NCI-H748 treated with DMSO at 0.1 percent for 48 hours (cell line): Measurements from ENCODE around the gene CHRNA3.

Experiments used
- DNase-seq: peaks from one replicate; lab custom pipeline; 2025; lab: John Stamatoyannopoulos, UW

The CHRNA3 gene

DNA sequence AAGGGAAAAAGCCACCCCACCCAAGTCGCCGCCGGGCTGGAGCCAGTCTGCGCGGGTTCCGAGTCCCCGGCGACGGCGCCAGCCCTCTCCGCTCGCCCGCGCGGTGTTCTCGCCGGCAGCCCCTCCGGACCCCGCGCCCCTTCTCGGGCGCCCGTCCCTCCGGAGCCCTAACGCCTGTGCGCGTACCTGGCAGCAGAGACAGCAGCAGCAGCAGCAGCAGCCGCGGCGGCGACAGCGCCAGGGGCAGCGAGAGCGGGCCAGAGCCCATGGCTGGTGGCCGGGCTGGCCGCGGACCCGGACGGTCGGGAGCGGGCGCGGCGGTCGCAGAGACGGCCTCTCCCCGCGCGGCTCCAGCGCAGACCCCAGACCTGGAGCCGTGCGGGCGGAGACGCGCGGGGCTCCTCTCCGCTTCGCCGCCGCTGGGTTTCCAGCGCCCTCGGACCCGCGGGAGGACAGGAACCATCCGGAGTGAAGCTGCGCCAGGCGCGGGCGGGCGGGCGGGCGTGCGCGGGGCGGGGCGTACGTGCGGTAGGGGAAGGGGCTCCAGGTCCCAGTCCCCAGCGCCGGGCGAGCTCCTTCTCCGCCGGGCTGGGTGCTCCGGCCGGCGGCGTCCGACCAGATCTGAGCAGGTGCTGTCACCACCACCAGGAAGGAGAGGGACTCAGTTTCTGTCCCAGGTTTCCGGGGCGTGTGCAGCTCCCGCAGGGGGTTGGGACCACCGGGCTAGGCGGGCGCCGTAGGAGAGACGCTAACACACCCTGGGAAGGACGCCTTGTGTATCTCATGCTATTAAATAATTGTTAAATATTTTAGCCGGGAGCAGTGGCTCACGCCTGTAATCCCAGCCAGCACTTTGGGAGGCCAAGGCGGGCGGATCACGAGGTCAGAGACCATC is at the start of gene CHRNA3:
CHRNA3 (minus strand) TSS at position 470 of the 895 bp plus-strand sequence; CDS start at position 268, 202 bp downstream.
- DNase-seq, result no peak

DNA sequence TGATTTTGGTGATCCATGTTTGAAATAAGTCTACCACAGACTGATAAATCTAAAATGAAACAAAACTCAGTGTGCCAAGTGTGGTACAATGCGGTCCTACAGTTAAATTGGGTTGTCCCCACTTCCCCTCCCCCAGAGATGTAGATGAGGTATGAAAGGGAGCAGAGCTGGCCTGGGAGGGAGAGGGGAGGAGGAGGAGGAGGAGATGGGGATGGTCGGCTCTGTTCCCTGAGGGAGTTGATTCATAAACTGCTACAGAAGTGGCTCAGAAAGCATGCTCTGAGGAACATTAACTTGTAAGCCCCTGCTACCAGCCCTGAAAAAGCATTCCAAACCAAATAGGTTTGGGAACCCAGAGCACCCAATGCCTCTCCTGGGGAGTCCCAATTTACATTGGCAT is 48.2 kb upstream of the CHRNA3 start:
- DNase-seq, result no peak

DNA sequence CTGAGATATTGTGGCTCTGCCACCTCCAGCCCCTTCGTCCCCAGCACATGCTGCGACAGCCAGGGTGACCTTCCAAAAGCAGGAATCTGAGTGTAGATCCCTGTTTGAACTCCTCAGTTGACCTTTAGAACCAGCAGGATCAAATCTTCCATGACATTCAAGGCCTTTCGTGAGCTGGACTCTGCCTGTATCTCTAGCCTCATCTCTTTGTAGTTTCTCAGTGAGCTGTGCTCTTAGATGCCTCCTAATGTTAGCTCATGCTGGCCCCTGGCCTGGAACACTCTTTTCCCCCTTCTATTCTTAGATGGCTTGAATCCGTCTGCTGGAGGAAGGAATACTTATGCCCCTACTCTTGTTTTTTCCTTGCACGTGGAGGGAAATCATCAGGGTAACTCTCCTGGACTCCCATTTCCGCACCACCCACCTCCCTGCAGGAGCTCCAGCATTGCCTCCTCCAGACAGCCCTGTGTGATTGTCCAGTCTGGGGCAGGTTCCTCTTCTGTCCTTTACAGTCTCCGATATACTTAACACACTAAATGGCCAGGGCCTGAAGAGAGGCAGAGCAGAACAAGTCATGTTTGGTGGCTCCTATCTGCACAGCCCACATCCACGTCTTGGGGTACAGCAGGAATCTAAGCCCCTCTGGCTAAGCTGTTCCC is 46.9 kb upstream of the CHRNA3 start:
- DNase-seq, result no peak

DNA sequence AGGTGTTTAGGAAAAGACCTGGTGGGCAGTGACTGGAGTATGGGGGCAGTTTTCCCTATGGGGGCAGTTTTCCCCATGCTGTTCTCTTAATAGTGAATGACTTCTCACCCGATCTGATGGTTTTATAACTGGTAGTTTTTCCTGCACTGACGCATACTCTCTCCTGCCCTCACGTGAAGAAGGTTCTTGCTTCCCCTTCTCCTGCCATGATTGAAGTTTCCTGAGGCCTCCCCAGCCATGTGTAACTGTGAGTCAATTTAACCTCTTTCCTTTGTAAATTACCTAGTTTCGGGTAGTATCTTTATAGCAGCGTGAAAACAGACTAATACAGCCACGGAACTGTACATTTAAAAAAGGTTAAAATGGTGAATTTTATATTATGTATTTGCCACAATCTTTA is 45.2 kb upstream of the CHRNA3 start:
- no peak for DNase-seq

DNA sequence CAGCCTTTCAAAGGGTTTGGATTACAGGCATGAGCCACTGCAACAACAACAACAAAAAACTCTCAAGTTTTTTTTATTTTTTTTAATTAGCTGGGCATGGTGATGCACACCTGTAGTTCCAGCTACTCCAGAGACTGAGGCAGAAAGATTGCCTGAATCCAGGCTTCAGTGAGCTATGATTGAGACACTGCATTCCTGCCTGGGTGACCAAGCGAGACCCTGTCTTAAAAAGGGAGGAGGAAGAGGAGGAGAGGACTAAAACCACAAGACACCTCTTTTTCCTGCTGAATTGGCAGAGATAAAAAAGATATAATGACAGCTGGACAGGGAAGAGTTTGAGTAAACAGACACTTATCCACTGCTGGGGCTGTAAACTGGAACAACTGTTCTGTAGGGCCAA is 42.9 kb upstream of the CHRNA3 start:
- no peak for DNase-seq

DNA sequence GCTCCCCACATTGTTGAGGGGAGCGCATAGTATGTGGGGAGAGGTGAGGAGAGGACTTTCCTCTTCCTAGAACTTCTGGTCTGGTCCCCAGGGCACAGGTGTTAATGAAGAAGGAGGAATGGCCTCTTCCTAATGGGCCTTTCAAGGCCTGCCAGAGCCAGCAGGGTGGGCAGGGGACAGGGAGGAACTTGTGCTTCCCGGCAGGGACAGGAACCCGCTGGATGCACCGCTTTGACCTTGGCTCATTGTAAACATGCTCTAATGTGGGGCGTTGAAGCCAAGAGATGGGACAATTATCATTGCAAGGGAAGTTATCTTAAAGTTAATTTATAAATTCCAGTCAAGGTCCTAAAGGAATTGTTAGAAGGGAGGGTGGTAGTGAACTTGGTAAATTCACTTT is 41.2 kb upstream of the CHRNA3 start:
- no peak for DNase-seq

DNA sequence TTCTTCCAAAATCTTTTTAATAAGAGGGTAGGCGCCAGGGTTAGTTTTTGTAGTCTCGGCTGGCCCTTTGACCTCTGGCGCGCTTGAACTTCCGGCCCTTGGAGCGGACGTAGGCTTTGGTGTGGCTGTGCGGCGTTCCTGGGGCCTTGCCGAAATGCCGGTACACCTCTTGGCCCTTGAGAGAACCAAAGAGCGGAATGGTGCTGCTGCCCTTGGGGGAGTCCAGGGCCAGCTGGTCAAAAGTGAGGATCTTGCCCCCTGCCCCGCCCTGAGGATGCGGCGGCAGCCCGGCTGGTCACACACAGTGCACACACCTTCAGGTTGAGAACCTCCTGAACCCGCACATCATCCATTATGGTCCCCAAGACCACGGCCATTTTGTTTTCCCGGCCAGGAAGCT is 40.2 kb upstream of the CHRNA3 start:
- DNase-seq, result no peak

DNA sequence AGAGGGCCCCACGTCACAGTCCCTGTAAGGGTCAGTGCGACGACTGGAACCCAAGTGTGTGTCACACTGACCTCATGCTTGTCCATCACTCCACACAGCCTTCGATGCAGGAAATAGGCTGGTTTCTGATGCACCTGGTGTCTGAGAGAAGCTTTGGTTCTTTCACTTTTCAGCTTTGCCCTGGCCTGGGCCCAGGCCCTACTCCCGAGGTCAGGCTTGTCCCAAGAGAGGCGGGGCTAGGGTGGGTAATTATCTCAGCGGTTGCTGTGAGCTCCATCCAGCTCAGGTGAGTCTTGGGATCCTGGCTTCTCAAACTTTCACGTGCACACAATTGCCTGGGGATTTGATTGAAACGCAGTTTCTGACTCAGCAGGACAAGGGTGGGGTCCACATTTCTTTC is 39.8 kb upstream of the CHRNA3 start:
- no peak for DNase-seq

DNA sequence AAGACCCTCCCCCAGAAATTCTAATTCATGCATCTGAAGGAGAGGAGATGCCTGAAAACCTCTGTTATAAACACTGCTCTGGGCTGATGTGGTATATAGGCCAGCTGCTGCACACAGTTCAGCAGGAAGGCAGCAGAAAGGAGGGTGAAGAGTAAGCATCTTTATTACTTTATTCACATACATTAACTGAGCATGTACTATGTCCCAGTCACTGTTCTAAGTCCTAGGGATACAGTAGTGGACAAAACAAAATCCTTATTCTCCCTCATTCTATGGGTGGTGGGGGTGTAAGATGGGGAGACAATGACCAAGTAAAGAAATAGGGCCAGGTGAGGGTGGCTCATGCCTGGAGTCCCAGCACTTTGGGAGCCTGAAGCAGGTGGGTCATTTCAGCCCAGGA is 38.0 kb upstream of the CHRNA3 start:
- no peak for DNase-seq

DNA sequence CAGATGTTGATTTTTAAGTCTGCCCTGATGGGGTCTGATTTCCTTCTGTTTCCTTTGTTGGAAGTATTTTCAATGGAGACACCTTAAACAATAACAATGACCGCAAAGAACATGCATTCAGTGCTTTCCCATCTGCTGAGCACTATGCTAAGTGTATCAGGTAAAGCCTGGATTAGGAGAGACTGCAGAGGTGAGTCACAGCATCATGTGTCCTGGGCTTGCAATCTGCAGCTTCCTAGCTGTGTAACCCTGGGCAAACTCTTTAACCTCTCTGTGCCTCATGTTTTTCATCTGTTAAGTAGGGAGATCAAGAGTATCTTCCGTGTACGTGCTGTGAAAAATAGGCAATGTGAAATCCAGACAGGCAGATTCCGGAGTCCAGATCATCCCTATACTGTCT is 33.5 kb upstream of the CHRNA3 start:
- DNase-seq, result no peak

DNA sequence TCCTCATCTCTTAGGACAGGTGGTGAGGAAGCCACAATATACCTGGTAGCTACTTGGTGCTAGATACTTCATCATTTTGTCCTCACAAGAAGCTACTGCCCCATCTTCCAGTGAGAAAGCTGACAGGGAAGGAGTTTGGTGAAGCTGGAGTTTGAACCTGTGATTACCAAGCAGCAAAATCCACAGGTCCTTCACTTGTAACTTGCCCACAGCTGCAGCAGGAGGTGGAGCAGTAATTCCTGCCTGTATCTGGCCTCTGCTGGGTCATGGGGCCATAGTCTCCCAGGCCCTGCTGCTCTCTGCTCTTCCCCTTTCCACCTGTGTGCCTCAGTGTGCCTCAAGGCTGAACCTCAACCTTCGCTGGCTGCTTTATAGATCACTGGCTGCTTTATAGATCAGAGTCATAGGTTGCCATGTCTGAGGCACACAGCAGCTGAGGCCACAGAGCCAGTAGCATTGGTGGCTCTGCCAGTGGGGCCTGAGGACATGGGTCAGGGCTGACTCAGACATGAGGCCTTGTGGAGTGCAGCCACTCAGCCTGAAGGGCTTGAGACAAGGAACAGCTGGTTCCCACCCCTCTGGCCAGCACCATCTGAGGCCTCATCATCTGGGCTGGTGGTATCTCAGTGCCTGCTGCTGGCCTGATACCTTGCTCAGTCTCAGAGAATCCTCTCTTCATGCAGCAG is 31.3 kb upstream of the CHRNA3 start:
- no peak for DNase-seq

DNA sequence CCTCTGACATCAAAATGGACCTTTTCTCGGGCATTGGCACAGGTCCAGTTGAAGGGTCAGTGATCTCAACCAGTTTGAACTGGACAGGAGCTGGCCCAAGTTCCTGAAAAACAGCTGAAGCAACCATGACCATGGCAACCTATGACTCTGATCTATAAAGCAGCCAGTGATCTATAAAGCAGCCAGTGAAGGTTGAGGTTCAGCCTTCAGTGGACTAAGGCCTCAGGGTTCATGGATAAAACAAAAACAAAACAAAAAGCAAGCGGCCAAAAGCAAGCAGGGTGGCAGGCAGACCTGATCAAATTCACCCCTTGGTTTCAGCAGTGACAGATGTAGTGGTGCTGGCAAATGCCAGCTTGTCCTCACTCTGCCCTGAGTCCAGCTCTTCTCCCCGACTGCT is 30.2 kb upstream of the CHRNA3 start:
- no peak for DNase-seq

DNA sequence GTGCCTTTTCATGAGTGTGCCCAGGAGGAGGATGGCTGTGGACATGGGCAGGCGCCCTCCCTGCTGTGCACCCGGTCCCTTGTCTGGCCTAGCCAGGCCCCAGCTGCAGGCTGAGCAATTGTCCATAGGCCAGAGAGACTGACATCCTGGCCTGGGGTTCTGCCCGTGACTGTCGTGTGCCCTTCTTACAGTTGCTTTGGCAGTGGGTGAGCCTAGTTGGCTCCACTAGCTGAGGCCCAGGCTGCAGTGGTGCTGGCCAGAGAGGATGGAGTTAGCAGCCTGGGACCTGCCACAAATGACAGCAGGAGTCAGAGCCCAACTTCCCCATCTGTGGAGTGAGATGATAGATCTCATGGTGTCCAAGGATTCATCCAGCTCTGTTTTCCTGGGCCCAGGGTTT is 29.2 kb upstream of the CHRNA3 start:
- no peak for DNase-seq

DNA sequence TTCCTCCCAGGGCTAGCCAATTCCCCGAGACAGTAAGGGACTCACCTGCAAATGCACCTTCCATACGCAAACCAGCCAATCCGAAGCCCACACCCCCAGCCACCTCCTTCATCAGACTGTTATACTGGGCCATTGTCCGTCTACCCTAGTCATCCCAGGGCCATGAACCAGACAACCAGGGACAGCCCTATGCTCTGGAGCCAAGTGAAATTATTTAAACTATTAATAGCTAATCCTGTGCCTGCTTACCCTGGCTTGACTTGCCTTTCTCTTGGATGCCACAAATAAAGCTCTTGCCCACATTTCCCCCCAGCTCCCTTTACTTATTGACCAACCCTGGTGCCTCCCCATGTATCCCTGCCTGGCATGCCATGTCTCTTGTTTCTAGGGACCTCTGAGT is 24.2 kb upstream of the CHRNA3 start:
- no peak for DNase-seq

DNA sequence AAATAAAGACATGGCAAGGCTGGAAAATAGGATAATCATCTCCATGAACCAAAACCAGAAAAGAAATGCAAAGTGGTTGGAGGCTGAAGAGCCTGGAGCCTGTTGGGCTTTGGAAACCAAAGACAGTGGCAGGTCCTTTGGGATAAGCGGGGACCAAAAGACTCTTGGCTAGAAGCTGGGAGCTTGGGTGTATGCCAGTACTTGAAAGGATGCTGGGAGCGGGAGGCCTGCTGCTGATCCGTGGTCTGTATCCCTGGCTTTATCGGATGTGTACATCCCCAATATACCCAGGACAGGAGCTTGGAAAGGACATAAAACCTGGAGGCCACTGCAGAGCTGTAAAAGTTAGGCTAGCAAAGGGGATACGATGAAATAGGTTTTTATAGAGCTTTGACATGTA is 21.5 kb upstream of the CHRNA3 start:
- DNase-seq, result no peak

DNA sequence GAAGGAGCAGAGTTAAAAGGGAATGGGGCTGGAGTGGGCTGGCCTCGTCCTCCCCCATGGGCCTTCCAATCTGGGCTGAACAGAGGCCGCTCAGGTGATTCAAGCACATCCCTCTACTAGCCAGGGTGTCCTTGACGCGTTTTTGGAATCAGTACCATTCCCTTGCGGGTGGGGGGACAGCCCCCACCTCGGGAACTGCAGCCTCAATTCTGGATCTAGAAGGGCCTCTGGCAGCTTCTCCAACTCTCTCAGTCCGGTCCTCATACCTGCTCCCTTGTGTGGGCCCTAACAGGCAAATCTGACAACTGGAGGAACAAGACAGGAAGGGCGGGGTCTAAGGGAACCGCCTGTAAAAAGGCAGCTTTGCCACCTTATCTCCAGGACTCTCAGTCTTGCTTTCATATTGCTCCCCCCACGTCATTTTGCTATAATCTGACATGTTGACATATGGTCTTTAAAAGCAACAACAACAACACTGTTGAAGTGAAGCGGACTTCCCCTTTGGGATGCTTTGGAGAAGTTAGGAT is 21.0 kb upstream of the CHRNA3 start:
- no peak for DNase-seq

DNA sequence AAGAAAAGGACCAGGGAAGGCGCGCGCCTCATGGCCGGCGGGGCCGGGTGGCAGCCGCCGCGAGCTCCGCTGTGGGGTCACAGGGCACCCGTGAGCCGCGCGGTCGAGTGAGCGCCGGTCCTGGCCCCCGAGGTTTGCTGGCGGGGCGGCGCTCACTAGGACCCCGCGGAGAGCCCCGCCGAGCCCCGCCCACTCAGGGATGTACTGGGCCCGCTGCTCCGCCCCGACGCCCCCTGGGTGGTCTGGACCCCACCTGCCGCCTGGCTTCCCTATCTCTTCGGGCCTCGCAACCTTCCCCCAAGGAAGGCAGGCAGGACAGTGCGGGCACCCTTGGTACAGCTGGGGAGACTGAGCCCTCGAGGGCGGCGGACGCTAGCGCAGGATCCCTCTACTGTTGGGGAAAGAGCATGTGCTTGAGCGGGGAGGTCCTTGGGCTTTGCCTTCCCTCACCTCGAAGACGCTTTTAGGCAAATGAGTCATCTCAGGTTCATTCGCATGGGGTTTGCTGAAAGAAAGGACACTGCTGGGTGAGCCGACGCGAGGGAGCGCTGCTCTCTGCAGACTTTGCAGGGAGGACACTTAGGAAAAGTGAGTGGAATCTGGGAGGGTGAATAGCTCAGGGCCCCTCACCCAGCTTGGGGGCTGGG is 20.4 kb upstream of the CHRNA3 start, which contains the start of gene CHRNB4:
CHRNB4 (minus strand) TSS at position 109 of the 647 bp plus-strand sequence; CDS start at position 32, 77 bp downstream.
- DNase-seq, result no peak

DNA sequence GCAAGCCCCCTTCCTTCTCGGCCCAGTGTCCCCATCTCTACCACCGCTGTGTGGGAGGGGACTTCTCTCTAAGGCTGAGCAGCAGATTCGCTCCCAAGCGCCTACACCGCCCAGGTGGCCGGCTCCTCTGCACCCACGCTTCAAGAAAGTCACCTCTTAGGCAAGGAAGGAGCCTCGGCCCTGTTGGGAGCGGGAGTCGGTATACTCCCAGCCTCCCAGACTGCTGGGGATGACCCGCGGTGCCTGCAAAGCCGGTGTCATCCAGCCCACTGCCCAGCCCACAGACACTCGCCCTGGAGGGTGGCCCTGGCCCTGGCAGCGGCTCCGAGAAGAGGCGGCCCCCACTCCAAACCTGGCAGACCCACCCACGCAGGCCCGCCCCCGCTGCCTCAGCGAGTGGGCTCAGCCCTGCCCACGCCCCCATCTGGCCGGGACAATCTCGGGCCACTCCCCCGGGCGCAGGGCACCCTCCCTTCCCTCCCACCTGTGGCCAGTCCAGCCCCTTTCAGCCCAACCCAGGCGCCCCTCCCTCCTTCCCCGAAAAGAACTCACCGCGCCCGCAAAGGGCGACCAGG is 19.8 kb upstream of the CHRNA3 start:
- DNase-seq, result no peak

DNA sequence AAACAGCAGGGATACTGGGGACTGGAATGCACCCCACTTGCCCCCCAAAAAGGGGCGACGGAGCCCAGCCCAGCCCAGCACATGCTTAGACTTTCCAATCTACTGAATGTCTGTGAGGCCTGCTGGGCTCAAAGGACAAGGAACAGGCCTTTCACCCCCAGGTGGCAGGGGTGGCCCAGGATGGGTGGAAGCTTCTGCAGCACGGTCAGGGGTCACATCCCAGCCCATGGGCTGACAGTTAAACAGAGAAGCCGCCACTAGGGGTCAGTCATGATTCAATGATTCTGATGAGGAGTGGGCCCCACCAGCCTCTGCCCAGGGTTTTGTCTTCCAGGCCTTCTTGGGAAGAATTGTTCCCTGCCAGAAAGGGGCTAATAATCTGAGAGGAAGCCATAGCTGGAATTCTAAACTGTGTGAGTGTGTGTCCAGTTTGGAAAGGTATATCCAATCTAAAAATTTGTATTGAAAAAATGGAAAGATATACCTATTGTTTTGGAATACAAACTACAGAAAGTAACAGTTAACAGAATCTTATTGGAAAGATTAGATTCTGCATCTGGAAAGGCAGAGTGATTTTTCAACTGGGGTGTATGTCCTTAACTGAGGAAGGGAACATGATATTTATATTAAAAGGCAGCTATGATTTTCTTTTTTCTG is 18.0 kb upstream of the CHRNA3 start:
- no peak for DNase-seq

DNA sequence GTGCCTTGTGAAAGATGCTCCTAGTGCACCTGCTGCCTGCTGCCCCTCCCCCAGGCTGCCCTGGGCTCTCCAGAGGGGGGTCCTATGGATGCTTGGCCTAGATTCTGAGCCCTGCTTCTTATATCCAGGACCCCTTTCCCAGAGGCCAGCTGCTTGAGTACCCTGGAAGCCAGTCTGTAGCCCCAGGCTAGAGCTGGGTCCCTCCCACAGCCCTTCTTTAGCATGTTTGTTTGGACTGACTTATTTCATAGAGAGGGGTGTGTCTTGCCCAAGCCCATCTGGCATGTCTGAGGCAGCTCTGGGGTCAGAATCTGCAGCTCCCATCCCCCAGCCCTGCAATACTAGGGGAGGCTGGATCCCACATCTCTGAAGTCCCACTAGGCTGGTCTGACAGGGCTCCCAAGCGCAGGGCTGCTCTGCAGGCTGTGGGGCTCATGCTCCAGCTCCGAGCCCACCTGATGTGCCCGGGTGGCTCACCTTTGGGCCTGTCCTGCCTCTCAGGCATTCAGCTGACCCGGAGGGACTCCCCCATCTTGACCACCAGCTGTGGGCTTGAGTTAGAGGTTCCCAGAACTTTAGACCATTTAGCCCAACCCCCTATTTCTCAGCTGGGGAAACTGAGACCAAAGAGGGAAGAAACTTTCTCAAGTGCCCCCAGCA is 17.1 kb upstream of the CHRNA3 start:
- no peak for DNase-seq
